OCI-LY3 (cell line): ENCODE measurements around the gene USP20.
"Not testable (repeated sequence)": the region's sequence is repeated elsewhere in the genome, so short reads cannot be mapped to it uniquely, and the experiment has no call there.

Experiments
- H2AFZ ChIP-seq: fragments of 200-600, 300-600 bp; shearing (Covaris generic); 2 replicates; pipeline ENCODE4 v1.6.0; 2014; ENCODE audit warnings: antibody characterized with exemption, low read depth, low read length
- H3K27ac ChIP-seq: fragments of 200-600, 300-600 bp; sonication (generic); 2 replicates; pipeline ENCODE4 v1.5.1; 2014; ENCODE audit warnings: mild to moderate bottlenecking, low read length, moderate library complexity, mixed read lengths
- H3K27me3 ChIP-seq: fragments of 200-600, 300-600 bp; sonication (generic); 2 replicates; pipeline ENCODE4 v1.6.1; 2014; ENCODE audit warnings: low read depth, low read length, mixed read lengths
- H3K36me3 ChIP-seq: fragments of 200-600, 300-600 bp; sonication (generic); replicated peaks from 2 replicates; pipeline ENCODE3; 2014; ENCODE audit warnings: low read depth, low read length, mixed read lengths
- H3K4me1 ChIP-seq: fragments of 300-600, 200-600 bp; sonication (generic); 2 replicates; pipeline ENCODE4 v1.6.1; 2014; ENCODE audit warnings: low read length, mixed read lengths
- H3K4me2 ChIP-seq: fragments of 200-600, 300-600 bp; sonication (generic); 2 replicates; pipeline ENCODE4 v1.6.1; 2014; ENCODE audit warnings: low read length, mixed read lengths
- H3K4me3 ChIP-seq: fragments of 300-600, 200-600 bp; sonication (generic); 2 replicates; pipeline ENCODE4 v1.5.1; 2014; ENCODE audit warnings: antibody characterized with exemption, mild to moderate bottlenecking, low read length, moderate library complexity
- H3K79me2 ChIP-seq: fragments of 300-600, 200-600 bp; shearing (Covaris generic); 2 replicates; pipeline ENCODE4 v1.6.1; 2014; ENCODE audit warnings: mild to moderate bottlenecking, low read length, mixed read lengths
- H3K9ac ChIP-seq: fragments of 300-600, 200-600 bp; shearing (Covaris generic); 2 replicates; pipeline ENCODE4 v1.6.0; 2014; ENCODE audit warnings: mild to moderate bottlenecking, low read length, moderate library complexity
- H3K9me3 ChIP-seq: fragments of 200-600, 300-600 bp; shearing (Covaris generic); 2 replicates; pipeline ENCODE4 v1.6.1; 2014; ENCODE audit warnings: low read length, mixed read lengths; ENCODE audit not compliant: insufficient read depth
- H4K20me1 ChIP-seq: fragments of 200-600, 300-600 bp; sonication (generic); 2 replicates; pipeline ENCODE4 v1.6.1; 2016; ENCODE audit warnings: low read length, mixed read lengths; ENCODE audit not compliant: insufficient read depth
- CTCF ChIP-seq: fragments of 200-600, 300-600 bp; sonication (generic); IDR thresholded peaks from 2 replicates; pipeline ENCODE4 v1.5.1; 2014; ENCODE audit warnings: antibody characterized with exemption, low read length, low read depth
- EZH2phosphoT487 ChIP-seq: fragments of 200-600 bp; shearing (Covaris generic); IDR thresholded peaks from 2 replicates; pipeline ENCODE4 v1.6.1; 2018; ENCODE audit warnings: antibody characterized with exemption, mixed run types, low read depth

USP20 gene

DNA sequence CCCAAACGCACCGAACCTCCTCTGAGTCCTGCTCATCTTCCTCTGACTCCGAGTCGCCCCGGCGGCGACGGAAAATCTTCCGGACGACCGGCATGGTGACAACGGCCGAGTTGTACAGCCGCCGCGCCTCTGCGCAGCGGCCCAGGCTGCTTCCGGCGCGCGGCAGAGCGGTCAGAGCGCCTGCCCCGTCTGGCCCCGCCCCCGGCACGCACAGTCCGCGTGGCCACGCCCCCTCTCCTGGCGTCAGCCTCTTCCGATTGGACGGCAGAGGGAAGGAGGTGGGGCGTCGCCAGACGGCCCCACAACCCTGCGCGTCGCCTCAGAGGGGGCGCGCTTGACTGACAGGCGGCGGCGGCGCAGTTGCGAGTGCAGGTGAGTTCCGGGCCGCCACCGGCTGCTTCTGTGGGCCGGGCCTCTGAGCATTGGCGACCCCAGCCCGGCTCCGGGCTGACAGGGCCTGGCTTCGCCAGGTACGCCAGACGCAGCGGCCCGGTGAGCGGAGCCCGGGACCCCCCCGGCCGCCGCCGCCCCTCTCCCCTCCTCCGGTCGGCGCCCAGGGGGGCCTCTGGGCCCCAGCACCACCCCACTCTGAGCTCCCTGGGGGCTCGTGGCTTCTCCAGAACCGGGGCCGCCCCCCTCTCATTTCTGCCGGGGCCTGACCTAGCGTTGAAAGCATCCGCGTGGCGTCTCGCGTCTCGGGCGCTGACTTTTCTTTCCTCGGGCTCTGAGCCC lies at the start of gene USP20, which contains the start of gene C9orf78:
Gene USP20 (plus strand): TSS at position 331 of the 732 bp plus-strand sequence. CDS start 17,098 bp downstream, outside the sequence.
Gene C9orf78 (minus strand): TSS at position 148 of the 732 bp plus-strand sequence. CDS start 54 bp downstream, at position 94.
- peak within 1 kb of the TSS; percentile 95 for H3K4me2 ChIP-seq
- H3K4me3 ChIP-seq, result peak within 1 kb of the TSS; percentile 94
- no peaks in the 10 kb centered on the region for H3K27me3 ChIP-seq
- H4K20me1 ChIP-seq, result no peaks in the 10 kb centered on the region
- H3K9ac ChIP-seq, result peak within 1 kb of the TSS; percentile 80
- TF ChIP-seq CTCF, result no peak
- no peak for TF ChIP-seq EZH2phosphoT487
- H3K36me3 ChIP-seq, result peaks cover 14% of the 10 kb centered on the region
- H3K9me3 ChIP-seq, result no peaks in the 10 kb centered on the region
- peak within 1 kb of the TSS; percentile 32 for H3K27ac ChIP-seq
- peak within 1 kb of the TSS; percentile 62; the same call in 1 of the 2 replicates for H2AFZ ChIP-seq
- peaks cover 14% of the 10 kb centered on the region for H3K4me1 ChIP-seq
- peaks cover 27% of the 10 kb centered on the region for H3K79me2 ChIP-seq

DNA sequence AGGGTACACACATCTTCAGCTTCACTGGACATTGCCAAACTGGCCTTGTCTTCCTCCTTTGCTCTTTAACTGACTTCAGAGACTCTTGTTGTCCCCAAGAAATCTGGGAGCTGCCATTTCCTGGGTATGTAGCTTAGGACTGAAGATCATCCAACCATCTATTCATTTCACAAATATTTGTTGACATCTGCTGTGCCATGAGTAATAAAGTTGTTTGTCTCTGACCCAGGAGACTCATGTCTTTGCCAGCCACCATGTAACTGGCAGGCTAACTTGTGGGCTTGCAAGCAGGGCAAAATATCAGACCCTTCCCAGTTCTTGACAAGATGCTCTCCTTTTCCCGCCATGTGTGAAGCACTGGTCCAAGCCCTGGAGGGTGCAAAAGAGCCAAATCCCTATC lies 49.4 kb upstream of the USP20 start:
- no peak for TF ChIP-seq EZH2phosphoT487
- TF ChIP-seq CTCF, result no peak
- H2AFZ ChIP-seq, result no peak overlapping the region
- no peak overlapping the region for H3K4me2 ChIP-seq
- H3K4me1 ChIP-seq, result 0 out of 2 replicates have a peak, but pooled peaks cover 2% of the 10 kb centered on the region
- no peaks in the 10 kb centered on the region for H4K20me1 ChIP-seq
- no peaks in the 10 kb centered on the region for H3K9me3 ChIP-seq
- H3K27ac ChIP-seq, result no peak overlapping the region
- no peak overlapping the region for H3K9ac ChIP-seq
- H3K4me3 ChIP-seq, result no peak overlapping the region
- H3K27me3 ChIP-seq, result peaks cover 7% of the 10 kb centered on the region; the same call in 1 of the 2 replicates
- no peaks in the 10 kb centered on the region for H3K79me2 ChIP-seq
- H3K36me3 ChIP-seq, result no peaks in the 10 kb centered on the region

DNA sequence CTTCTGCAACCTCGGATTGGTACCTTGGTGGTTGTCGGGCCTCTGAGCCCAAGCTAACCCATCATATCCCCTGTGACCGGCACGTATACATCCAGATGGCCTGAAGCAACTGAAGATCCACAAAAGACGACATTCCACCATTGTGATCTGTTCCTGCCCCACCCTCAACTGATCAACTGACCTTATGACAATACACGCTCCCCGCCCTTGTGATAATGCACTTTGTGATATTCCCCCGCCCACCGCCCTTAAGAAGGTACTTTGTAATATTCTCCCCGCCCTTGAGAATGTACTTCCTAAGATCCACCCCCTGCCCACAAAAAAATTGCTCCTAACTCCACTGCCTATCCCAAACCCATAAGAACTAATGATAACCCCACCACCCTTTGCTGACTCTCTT lies 48.8 kb upstream of the USP20 start:
- H4K20me1 ChIP-seq, result no peaks in the 10 kb centered on the region
- TF ChIP-seq CTCF, result no peak
- no peak for TF ChIP-seq EZH2phosphoT487
- H3K36me3 ChIP-seq, result no peaks in the 10 kb centered on the region
- no peak overlapping the region for H2AFZ ChIP-seq
- no peak overlapping the region for H3K4me3 ChIP-seq
- no peak overlapping the region for H3K4me2 ChIP-seq
- H3K4me1 ChIP-seq, result 0 out of 2 replicates have a peak, but pooled peaks cover 2% of the 10 kb centered on the region
- H3K27me3 ChIP-seq, result peaks cover 7% of the 10 kb centered on the region; the same call in 1 of the 2 replicates
- no peaks in the 10 kb centered on the region for H3K79me2 ChIP-seq
- H3K9ac ChIP-seq, result no peak overlapping the region
- no peak overlapping the region for H3K27ac ChIP-seq
- H3K9me3 ChIP-seq, result no peaks in the 10 kb centered on the region

- Histone ChIP-seq H4K20me1 (no peaks in the 10 kb centered on the region), H3K9ac (no peak overlapping the region), H3K79me2 (no peaks in the 10 kb centered on the region), H3K27me3 (no peaks in the 10 kb centered on the region; the same call in 1 of the 2 replicates), H3K36me3 (no peaks in the 10 kb centered on the region), H3K4me1 (0 out of 2 replicates have a peak, but pooled peaks cover 2% of the 10 kb centered on the region), H3K4me2 (no peak overlapping the region), H3K4me3 (no peak overlapping the region), H3K9me3 (no peaks in the 10 kb centered on the region), H2AFZ (no peak overlapping the region), H3K27ac (no peak overlapping the region)
- TF ChIP-seq CTCF, result no peak
- TF ChIP-seq EZH2phosphoT487, result no peak
Observed at GRCh38 chr9:129794549-129794948, 40.7 kb upstream of the USP20 start.

DNA sequence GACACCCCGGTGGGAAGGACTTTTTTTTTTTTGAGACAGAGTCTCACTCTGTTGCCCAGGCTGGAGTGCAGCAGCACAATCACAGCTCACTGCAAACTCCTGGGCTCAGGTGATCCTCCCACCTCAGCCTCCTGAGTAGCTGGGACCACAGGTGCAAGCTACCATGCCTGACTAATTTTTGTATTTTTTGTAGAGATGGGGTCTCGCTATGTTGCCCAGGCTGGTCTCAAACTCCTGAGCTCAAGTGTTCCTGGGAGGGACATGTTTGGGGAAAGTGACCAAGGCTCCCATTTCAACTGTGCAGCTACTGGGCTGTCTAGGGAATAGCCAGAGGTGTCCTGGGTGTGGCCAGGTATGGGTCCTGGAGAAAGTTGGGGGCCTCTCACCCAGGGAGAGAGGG lies 39.2 kb upstream of the USP20 start:
- H3K4me2 ChIP-seq, H3K27me3 ChIP-seq, H3K79me2 ChIP-seq, H3K9ac ChIP-seq, H3K4me3 ChIP-seq, H3K9me3 ChIP-seq, H3K36me3 ChIP-seq, H3K4me1 ChIP-seq, H2AFZ ChIP-seq, H3K27ac ChIP-seq, H4K20me1 ChIP-seq: not testable (repeated sequence)
